Skeletal muscle satellite cell (primary cell): ENCODE results near the gene RTP2.

Experiments
- H3K27me3 ChIP-seq: 2 replicates; pipeline ENCODE4 v1.7.0; 2013; ENCODE audit warnings: low read length; ENCODE audit not compliant: control insufficient read depth, insufficient read depth
- H3K36me3 ChIP-seq: 2 replicates; pipeline ENCODE4 v1.7.0; 2013; ENCODE audit warnings: mild to moderate bottlenecking, control low read depth, low read length; ENCODE audit not compliant: insufficient read depth
- H3K4me1 ChIP-seq: 2 replicates; pipeline ENCODE4 v1.7.0; 2013; ENCODE audit warnings: low read length; ENCODE audit not compliant: control insufficient read depth, insufficient read depth
- H3K4me2 ChIP-seq: 2 replicates; pipeline ENCODE4 v1.7.0; 2013; ENCODE audit warnings: mild to moderate bottlenecking, low read length
- H3K4me3 ChIP-seq: 2 replicates; pipeline ENCODE4 v1.7.0; 2013; ENCODE audit warnings: low read length
- H3K9ac ChIP-seq: 2 replicates; pipeline ENCODE4 v1.7.0; 2013; ENCODE audit warnings: mild to moderate bottlenecking, low read depth, low read length, moderate library complexity
- H3K9me3 ChIP-seq: replicated peaks from 2 replicates; pipeline ENCODE4 v1.7.0; 2013; ENCODE audit warnings: mild to moderate bottlenecking, control low read depth, low read length

Gene RTP2

GRCh38 chr3:187651282-187651681 lies 51.1 kb downstream of the RTP2 start:
- no peak overlapping the region for H3K4me2 ChIP-seq
- H3K36me3 ChIP-seq: no peaks in the 10 kb centered on the region
- no peak overlapping the region for H3K4me3 ChIP-seq
- no peak overlapping the region for H3K9ac ChIP-seq
- H3K9me3 ChIP-seq: no peaks in the 10 kb centered on the region
- peaks cover 39% of the 10 kb centered on the region for H3K27me3 ChIP-seq
- H3K4me1 ChIP-seq: no peaks in the 10 kb centered on the region
